SJCRH30 (cell line): Measurements from ENCODE around the gene AGPAT3. TPM values are rescaled to one million over a fixed set of nuclear protein-coding genes. Genes with fewer than 3 reads are reported as not detected.

Source experiments
- DNase-seq, 2 experiments: peaks; one replicate each; pipeline ENCODE4 v3.0.0-alpha.2; 2015 to 2020
- H3K27ac ChIP-seq: fragments of 250-450 bp; sonication (Bioruptor Pico); 2 replicates; pipeline ENCODE4 v1.5.1; 2020; ENCODE audit warnings: mild to moderate bottlenecking, moderate library complexity
- H3K27me3 ChIP-seq: fragments of 250-450 bp; sonication (Bioruptor Pico); 2 replicates; pipeline ENCODE4 v1.5.1; 2020; ENCODE audit warnings: mild to moderate bottlenecking, moderate library complexity
- H3K36me3 ChIP-seq: fragments of 250-450 bp; sonication (Bioruptor Pico); 2 replicates; pipeline ENCODE4 v1.5.1; 2020; ENCODE audit warnings: mild to moderate bottlenecking, moderate library complexity
- H3K4me1 ChIP-seq: fragments of 250-450 bp; sonication (Bioruptor Pico); 2 replicates; pipeline ENCODE4 v1.5.1; 2020; ENCODE audit warnings: mild to moderate bottlenecking, moderate library complexity
- H3K4me3 ChIP-seq: fragments of 250-450 bp; sonication (Bioruptor Pico); 2 replicates; pipeline ENCODE4 v1.5.1; 2020; ENCODE audit warnings: mild to moderate bottlenecking, moderate library complexity
- H3K9me3 ChIP-seq: fragments of 250-450 bp; sonication (Bioruptor Pico); replicated peaks from 2 replicates; pipeline ENCODE4 v1.5.1; 2020; ENCODE audit warnings: mild to moderate bottlenecking, moderate library complexity
- total RNA-seq: library from RNA; depleted of rRNA; stranded (reverse); fragments of >200 nt; shearing (Covaris generic); gene quantifications from 2 replicates; pipeline ENCODE4 v1.2.3, GENCODE V29; 2014

AGPAT3 gene
- total RNA-seq, 1 experiment from 2014 or later = 18.3 TPM

DNA sequence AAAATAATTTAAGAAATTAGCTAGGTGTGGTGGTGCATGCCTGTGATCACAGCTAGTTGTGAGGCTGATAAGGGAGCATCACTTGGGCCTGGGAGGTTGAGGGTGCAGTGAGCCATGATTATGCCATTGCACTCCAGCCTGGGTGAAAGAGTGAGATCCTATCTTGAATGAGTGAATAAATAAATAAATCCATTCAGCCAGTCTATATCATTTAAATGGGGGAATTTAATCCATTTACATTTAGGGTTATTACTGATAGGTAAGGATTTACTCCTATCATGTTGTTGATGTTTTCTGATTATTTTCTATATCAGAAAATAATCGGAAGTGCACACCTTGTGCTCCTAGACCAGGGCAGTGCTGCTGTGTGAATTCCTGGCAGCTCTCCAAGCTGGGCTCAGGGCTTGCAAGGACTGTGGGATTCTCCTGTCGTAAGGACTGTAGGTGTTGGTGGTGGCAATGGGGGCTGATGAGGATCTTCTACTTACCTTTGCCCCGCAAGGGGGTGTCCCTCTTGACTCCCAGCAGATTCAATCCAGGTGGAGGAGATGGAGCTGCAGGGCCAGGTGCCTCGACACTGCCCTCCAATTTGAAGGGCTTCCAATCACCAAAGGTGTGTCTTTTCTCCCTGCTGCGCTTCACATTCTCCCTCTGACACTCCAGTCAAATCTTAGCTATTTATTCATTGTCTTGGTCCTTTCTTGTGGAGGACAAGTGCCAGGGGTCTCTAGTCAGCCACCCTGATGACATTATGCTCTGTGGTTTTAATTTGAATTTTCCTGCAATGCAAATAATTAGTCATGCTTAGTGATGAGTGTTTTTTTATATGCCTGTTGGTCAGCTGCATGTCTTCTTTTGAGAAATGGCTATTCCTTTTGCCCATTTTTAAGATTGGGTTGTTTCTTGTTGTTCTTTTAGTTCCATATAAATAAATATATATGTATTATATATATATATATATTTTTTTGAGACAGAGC, 133.0 kb downstream of the AGPAT3 start:
- H3K4me1 ChIP-seq = no peaks in the 10 kb centered on the region
- H3K4me3 ChIP-seq = no peak overlapping the region
- DNase-seq = no peak
- no peaks in the 10 kb centered on the region for H3K36me3 ChIP-seq
- no peak overlapping the region for H3K27ac ChIP-seq
- no peaks in the 10 kb centered on the region for H3K9me3 ChIP-seq
- H3K27me3 ChIP-seq = peaks cover 52% of the 10 kb centered on the region

- H3K27me3 ChIP-seq = peaks cover 43% of the 10 kb centered on the region
- H3K27ac ChIP-seq = no peak overlapping the region
- no peaks in the 10 kb centered on the region for H3K9me3 ChIP-seq
- DNase-seq = no peak
- H3K4me3 ChIP-seq = no peak overlapping the region
- no peaks in the 10 kb centered on the region for H3K36me3 ChIP-seq
- no peaks in the 10 kb centered on the region for H3K4me1 ChIP-seq
Observed at GRCh38 chr21:44000360-44000759, 135.3 kb downstream of the AGPAT3 start.

- no peaks in the 10 kb centered on the region for H3K4me1 ChIP-seq
- no peak overlapping the region for H3K4me3 ChIP-seq
- H3K36me3 ChIP-seq = no peaks in the 10 kb centered on the region
- H3K27ac ChIP-seq = no peak overlapping the region
- peaks cover 39% of the 10 kb centered on the region for H3K27me3 ChIP-seq
- H3K9me3 ChIP-seq = no peaks in the 10 kb centered on the region
- no peak for DNase-seq
Observed at GRCh38 chr21:44002511-44002910, 137.5 kb downstream of the AGPAT3 start.

DNA sequence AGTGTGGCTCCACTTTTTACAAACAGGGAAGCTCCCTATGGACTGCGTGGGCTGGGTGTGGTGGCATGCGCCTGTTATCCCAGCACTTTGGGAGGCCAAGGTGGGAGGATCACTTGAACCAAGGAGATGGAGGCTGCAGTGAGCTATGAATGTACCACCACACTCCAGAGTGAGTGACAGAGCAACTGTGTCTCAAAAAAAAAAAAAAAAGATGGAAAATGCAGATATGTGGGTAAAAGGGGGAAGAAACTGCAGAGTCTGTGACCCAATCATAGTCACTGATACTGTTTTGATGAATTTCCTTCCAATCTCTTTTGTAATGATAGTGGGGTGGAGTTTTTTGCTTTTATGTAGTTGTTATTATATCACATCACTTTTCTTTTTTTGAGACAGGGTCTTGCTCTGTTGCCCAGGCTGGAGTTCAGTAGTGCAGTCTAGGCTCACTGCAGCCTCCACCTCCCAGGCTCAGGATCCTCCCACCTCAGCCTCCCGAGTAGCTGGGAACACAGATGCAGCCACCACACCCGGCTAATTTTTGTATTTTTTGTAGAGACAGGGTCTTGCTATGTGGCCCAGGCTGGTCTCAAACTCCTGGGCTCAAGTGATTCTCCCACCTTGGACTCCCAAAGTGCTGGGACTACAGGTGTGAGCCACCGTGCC, 138.4 kb downstream of the AGPAT3 start:
- Histone ChIP-seq H3K4me1 (no peaks in the 10 kb centered on the region), H3K4me3 (no peak overlapping the region), H3K27me3 (peaks cover 36% of the 10 kb centered on the region), H3K36me3 (no peaks in the 10 kb centered on the region), H3K27ac (no peak overlapping the region), H3K9me3 (no peaks in the 10 kb centered on the region)
- no peak for DNase-seq

DNA sequence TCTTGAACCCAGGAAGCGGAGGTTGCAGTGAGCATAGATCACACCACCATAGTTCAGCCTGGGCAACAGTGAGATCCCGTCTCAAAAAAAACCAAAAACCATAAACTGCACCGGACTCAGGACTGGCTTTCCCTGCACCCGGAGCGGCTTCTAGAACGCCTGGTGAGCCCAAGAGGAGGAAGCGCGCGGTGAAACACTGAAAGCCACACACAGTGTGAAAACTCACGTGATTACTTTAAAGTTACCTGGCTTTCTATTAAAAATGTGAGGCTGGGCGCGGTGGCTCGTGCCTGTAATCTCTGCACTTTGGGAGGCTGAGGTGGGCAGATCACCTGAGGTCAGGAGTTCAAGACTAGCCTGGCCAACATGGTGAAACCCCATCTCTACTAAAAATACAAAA, 140.0 kb downstream of the AGPAT3 start:
- DNase-seq = no peak
- peaks cover 22% of the 10 kb centered on the region for H3K27me3 ChIP-seq
- H3K36me3 ChIP-seq = no peaks in the 10 kb centered on the region
- no peak overlapping the region for H3K4me3 ChIP-seq
- peaks cover 5% of the 10 kb centered on the region for H3K4me1 ChIP-seq
- H3K9me3 ChIP-seq = no peaks in the 10 kb centered on the region
- no peak overlapping the region for H3K27ac ChIP-seq

- Histone ChIP-seq H3K27ac (no peak overlapping the region), H3K4me1 (peaks cover 10% of the 10 kb centered on the region), H3K36me3 (no peaks in the 10 kb centered on the region), H3K9me3 (no peaks in the 10 kb centered on the region), H3K27me3 (peaks cover 17% of the 10 kb centered on the region), H3K4me3 (no peak overlapping the region)
- DNase-seq = no peak
Observed at GRCh38 chr21:44005593-44005992, 140.6 kb downstream of the AGPAT3 start.

GRCh38 chr21:44006017-44006619, 141.1 kb downstream of the AGPAT3 start:
- no peak for DNase-seq

DNA sequence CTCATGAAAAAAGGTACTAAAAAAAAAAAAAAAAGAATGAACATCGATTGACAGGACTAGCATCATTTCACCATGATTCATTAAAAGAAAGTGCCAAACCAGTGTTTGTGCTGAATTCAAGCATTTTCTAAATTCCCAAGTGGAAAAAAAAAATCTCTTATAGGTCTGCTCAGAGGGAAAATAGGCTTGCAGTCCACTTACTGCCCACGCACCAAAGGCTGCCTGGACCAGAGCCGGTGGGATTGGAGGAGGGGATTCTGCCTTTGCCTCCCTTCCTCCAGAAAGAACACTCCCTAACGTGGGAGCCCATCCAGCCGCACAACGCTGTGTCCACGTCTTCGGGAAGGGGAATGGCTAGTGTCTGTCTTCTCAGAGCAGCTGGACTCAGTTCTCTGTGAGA, 141.6 kb downstream of the AGPAT3 start:
- DNase-seq = no peak
- Histone ChIP-seq H3K27ac (no peak overlapping the region), H3K4me1 (peaks cover 18% of the 10 kb centered on the region), H3K36me3 (no peaks in the 10 kb centered on the region), H3K9me3 (no peaks in the 10 kb centered on the region), H3K27me3 (peaks cover 8% of the 10 kb centered on the region; the same call in 1 of the 2 replicates), H3K4me3 (no peak overlapping the region)

More at GRCh38 chr21:44006017-44006619, 141.1 kb downstream of the AGPAT3 start:
- no peak overlapping the region for H3K27ac ChIP-seq
- no peak overlapping the region for H3K4me3 ChIP-seq
- no peaks in the 10 kb centered on the region for H3K9me3 ChIP-seq
- no peaks in the 10 kb centered on the region for H3K36me3 ChIP-seq
- peaks cover 13% of the 10 kb centered on the region; the same call in 1 of the 2 replicates for H3K27me3 ChIP-seq
- H3K4me1 ChIP-seq = peaks cover 16% of the 10 kb centered on the region

GRCh38 chr21:44010429-44010828, 145.4 kb downstream of the AGPAT3 start:
- no peak overlapping the region for H3K4me3 ChIP-seq
- H3K27ac ChIP-seq = no peak overlapping the region
- H3K4me1 ChIP-seq = peaks cover 24% of the 10 kb centered on the region
- H3K36me3 ChIP-seq = peaks cover 2% of the 10 kb centered on the region; the same call in 1 of the 2 replicates
- H3K27me3 ChIP-seq = no peaks in the 10 kb centered on the region
- DNase-seq = peak; percentile 86 to 88
- no peaks in the 10 kb centered on the region for H3K9me3 ChIP-seq

DNA sequence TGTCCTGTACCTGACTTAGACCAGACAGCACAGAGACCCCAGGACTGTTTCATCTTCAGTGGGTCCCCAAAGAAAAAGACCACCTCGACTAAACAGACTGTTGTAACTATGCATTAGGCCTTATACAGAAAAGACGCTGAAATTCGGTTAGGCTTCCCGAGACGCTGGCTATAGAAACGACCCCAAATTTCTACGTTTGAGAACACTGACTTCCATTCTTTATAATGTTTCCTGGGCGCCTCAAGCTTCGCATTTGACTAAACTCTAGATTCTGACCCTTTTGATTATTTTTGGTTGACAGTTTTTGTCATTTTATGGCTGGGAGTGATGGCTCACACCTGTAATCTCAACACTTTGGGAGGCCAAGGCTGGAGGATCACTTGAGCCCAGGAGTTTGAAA, 146.1 kb downstream of the AGPAT3 start:
- Histone ChIP-seq H3K27me3 (no peaks in the 10 kb centered on the region), H3K36me3 (peaks cover 2% of the 10 kb centered on the region; the same call in 1 of the 2 replicates), H3K4me3 (peak overlapping the region; percentile 89), H3K27ac (no peak overlapping the region; the same call in 1 of the 2 replicates), H3K9me3 (no peaks in the 10 kb centered on the region), H3K4me1 (peaks cover 24% of the 10 kb centered on the region)
- DNase-seq = no peak

- Histone ChIP-seq H3K27me3 (no peaks in the 10 kb centered on the region), H3K4me3 (peak within 1 kb of the TSS; percentile 89), H3K9me3 (no peaks in the 10 kb centered on the region), H3K36me3 (peaks cover 2% of the 10 kb centered on the region; the same call in 1 of the 2 replicates), H3K27ac (peak within 1 kb of the TSS; percentile 57), H3K4me1 (peaks cover 24% of the 10 kb centered on the region)
- DNase-seq = peak; percentile 80 to 85
Observed at GRCh38 chr21:44011579-44012473, 146.8 kb downstream of the AGPAT3 start, which contains the start of gene TRAPPC10. TSS of gene TRAPPC10 (plus strand) at chr21:44012309. CDS start at chr21:44012494, 185 bp downstream.

DNA sequence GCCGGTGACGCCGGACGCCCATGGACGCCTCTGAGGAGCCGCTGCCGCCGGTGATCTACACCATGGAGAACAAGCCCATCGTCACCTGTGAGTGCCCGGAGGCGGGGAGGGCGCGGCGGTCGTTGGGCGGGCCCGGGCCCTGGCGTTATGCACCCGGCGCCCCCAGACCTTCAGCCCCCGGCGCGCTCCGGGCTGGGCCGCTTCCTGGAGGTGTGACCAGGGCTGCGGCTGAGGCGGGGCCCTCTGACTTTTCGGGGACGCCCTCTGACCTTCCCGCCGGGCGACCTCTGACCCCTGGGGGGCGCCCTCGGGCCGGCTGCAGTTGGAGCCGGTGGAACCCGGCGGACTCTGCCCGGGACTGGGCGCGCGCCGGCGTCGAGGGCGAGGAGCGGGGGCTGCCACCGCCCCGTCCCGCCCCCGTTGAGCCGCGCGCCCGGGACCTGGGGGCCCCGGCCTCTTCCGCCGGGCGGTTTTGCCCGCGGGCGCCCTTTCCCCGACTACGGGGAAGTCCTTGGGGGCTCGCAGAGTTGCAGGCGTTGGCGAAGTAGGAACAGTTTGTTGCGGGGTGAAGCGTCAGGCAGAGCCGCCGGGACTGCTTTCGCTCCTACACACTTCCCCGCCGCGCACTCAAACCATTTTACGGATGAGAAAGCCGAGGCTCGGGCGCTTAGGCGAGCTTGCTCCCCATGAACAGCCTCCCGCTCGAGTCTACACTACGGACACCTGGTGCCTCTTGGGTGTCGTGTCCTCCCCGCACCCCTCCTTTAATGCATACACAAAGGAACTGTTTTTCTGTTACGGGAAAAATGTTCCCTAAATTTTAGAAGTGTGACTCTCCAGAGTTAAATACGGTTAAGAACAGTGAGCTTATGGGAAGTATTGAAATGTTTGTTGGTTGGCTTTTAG, 147.7 kb downstream of the AGPAT3 start:
- DNase-seq = peak; percentile 44 to 46
- Histone ChIP-seq H3K27me3 (no peaks in the 10 kb centered on the region), H3K9me3 (no peaks in the 10 kb centered on the region), H3K27ac (peak overlapping the region; percentile 57), H3K4me1 (peaks cover 24% of the 10 kb centered on the region), H3K36me3 (peaks cover 2% of the 10 kb centered on the region; the same call in 1 of the 2 replicates), H3K4me3 (peak overlapping the region; percentile 89)
